D341Med (cell line): Measurements from ENCODE around the gene TRIM9.

ENCODE experiments used
- DNase-seq: peaks from one replicate; pipeline ENCODE4 v3.0.0; 2012; ENCODE audit warnings: low spot score

Gene TRIM9

GRCh38 chr14:51056421-51056820, 38.5 kb downstream of the TRIM9 start:
- no peak for DNase-seq

GRCh38 chr14:51053157-51053556, 41.7 kb downstream of the TRIM9 start:
- no peak for DNase-seq

- DNase-seq: no peak
These were observed 49.9 kb downstream of the TRIM9 start for GRCh38 chr14:51044961-51045360.

- no peak for DNase-seq
These were observed 53.0 kb downstream of the TRIM9 start for GRCh38 chr14:51041883-51042282.

GRCh38 chr14:51041108-51041531, 53.8 kb downstream of the TRIM9 start:
- DNase-seq: no peak

- DNase-seq: no peak
These were observed 55.7 kb downstream of the TRIM9 start for GRCh38 chr14:51039252-51039651.

GRCh38 chr14:51035611-51036192, 59.2 kb downstream of the TRIM9 start:
- no peak for DNase-seq

- no peak for DNase-seq
These were observed 65.8 kb downstream of the TRIM9 start for GRCh38 chr14:51028851-51029754.

GRCh38 chr14:51028361-51028760, 66.5 kb downstream of the TRIM9 start:
- DNase-seq: no peak

GRCh38 chr14:51024377-51024776, 70.5 kb downstream of the TRIM9 start:
- DNase-seq: no peak

GRCh38 chr14:51023964-51024363, 70.9 kb downstream of the TRIM9 start:
- DNase-seq: no peak

GRCh38 chr14:51022769-51023168, 72.1 kb downstream of the TRIM9 start:
- no peak for DNase-seq

GRCh38 chr14:51020024-51020710, 74.7 kb downstream of the TRIM9 start:
- no peak for DNase-seq

- DNase-seq: no peak
These were observed 75.8 kb downstream of the TRIM9 start for GRCh38 chr14:51019089-51019488.

GRCh38 chr14:51018521-51018920, 76.4 kb downstream of the TRIM9 start:
- no peak for DNase-seq

- DNase-seq: no peak
These were observed 80.3 kb downstream of the TRIM9 start for GRCh38 chr14:51014625-51015024.

GRCh38 chr14:51014086-51014485, 80.8 kb downstream of the TRIM9 start:
- DNase-seq: peak; percentile 40

GRCh38 chr14:51012055-51012454, 82.8 kb downstream of the TRIM9 start:
- no peak for DNase-seq

GRCh38 chr14:51008446-51008845, 86.5 kb downstream of the TRIM9 start:
- no peak for DNase-seq

- DNase-seq: no peak
These were observed 88.1 kb downstream of the TRIM9 start for GRCh38 chr14:51006781-51007211.

GRCh38 chr14:51006324-51006723, 88.6 kb downstream of the TRIM9 start:
- no peak for DNase-seq

- no peak for DNase-seq
These were observed 89.9 kb downstream of the TRIM9 start for GRCh38 chr14:51004801-51005526.
